ENCODE data around the gene ZMYM4. TPM values are rescaled to one million over a fixed set of nuclear protein-coding genes. Genes with fewer than 3 reads are reported as not detected.

The ZMYM4 gene
- total RNA-seq, 1 experiment from 2014 or later, result 66.0 TPM

DNA sequence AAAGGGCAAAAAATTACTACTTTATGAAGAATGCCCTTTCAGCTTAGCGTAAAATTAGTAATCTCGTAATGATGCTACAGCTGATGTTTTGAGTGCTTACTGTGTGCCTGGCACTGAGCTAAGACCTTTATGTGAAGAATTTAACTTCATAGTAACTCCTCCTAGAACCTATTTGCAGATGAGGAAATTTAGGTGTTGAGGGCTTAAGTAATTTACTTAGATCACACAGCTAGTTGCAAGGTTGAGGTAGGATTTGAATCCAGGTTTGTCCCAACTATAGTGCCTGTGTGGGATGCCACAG lies 1.4 kb downstream of the ZMYM4 start:
- H3K18ac ChIP-seq (ENCODE audit: insufficient read length, low read depth, low read length), result no peak overlapping the region
- H3K56ac ChIP-seq (ENCODE audit: insufficient read length, low read depth, low read length), result no peak overlapping the region
- H3K23me2 ChIP-seq (ENCODE audit: insufficient read length, low read depth, low read length, poor library complexity, severe bottlenecking), result peaks cover 6% of the 10 kb centered on the region
- H3K79me2 ChIP-seq (ENCODE audit: insufficient read depth, low read length), result peaks cover 31% of the 10 kb centered on the region; the same call in 1 of the 2 replicates
- no peak overlapping the region for H3K27ac ChIP-seq (ENCODE audit: insufficient read length, low read depth, low read length)
- no peak overlapping the region for H2BK15ac ChIP-seq (ENCODE audit: low read depth, low read length)
- peaks cover 0 to 4% of the 10 kb centered on the region in 2 experiments; a peak in 1 of 5 replicates for H3K9me3 Mint-ChIP-seq
- no peak overlapping the region for H4K91ac ChIP-seq (ENCODE audit: insufficient read length, low read depth, low read length)
- no peak overlapping the region for H3T11ph ChIP-seq (ENCODE audit: low read length)
- H4K5ac ChIP-seq (ENCODE audit: insufficient read length, low read depth, low read length), result no peak overlapping the region
- peaks cover 5% of the 10 kb centered on the region for H3K79me1 ChIP-seq (ENCODE audit: insufficient read depth, low read depth, low read length, poor library complexity, severe bottlenecking)
- no peak overlapping the region for H2AFZ ChIP-seq (ENCODE audit: low read length)
- no CpG with 5 or more reads among the region's 2 CpGs for WGBS (ENCODE audit: extremely low coverage, insufficient read length, low lambda C conversion rate)
- H2BK12ac ChIP-seq (ENCODE audit: insufficient read length, low read depth, low read length), result no peak overlapping the region
- peaks cover 8 to 20% of the 10 kb centered on the region in 2 experiments; a peak in 3 of 4 replicates for H3K4me1 Mint-ChIP-seq
- TF ChIP-seq, protein P1, sequence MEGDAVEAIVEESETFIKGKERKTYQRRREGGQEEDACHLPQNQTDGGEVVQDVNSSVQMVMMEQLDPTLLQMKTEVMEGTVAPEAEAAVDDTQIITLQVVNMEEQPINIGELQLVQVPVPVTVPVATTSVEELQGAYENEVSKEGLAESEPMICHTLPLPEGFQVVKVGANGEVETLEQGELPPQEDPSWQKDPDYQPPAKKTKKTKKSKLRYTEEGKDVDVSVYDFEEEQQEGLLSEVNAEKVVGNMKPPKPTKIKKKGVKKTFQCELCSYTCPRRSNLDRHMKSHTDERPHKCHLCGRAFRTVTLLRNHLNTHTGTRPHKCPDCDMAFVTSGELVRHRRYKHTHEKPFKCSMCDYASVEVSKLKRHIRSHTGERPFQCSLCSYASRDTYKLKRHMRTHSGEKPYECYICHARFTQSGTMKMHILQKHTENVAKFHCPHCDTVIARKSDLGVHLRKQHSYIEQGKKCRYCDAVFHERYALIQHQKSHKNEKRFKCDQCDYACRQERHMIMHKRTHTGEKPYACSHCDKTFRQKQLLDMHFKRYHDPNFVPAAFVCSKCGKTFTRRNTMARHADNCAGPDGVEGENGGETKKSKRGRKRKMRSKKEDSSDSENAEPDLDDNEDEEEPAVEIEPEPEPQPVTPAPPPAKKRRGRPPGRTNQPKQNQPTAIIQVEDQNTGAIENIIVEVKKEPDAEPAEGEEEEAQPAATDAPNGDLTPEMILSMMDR (conservative IDR thresholded peaks at IDR 0.05), result no peak
- H3K4me2 ChIP-seq (ENCODE audit: insufficient read depth, insufficient read length, low read length), result peak overlapping the region; percentile 98
- H4K20me1 ChIP-seq (ENCODE audit: control insufficient read depth, insufficient read depth, insufficient read length), result no peaks in the 10 kb centered on the region
- no peak overlapping the region for H4K8ac ChIP-seq (replicated peaks; ENCODE audit: insufficient read length, low read depth, low read length)
- H2AK5ac ChIP-seq (ENCODE audit: insufficient read length, low read length), result no peak overlapping the region
- H3K27me3 ChIP-seq (ENCODE audit: insufficient read depth, low read length), result no peaks in the 10 kb centered on the region
- H3K36me3 Mint-ChIP-seq (ENCODE audit: insufficient read depth in 1 of 3, low read depth in 3 of 3), result peaks cover 11 to 17% (median 16%) of the 10 kb centered on the region in 3 experiments; a peak in 6 of 7 replicates
- H3K27me3 Mint-ChIP-seq (ENCODE audit: low read depth), result no peaks in the 10 kb centered on the region
- no peak overlapping the region for H2BK20ac ChIP-seq (ENCODE audit: low read depth, low read length, poor library complexity, severe bottlenecking)
- DNase-seq, result no peak
- H3K4ac ChIP-seq (ENCODE audit: low read depth, low read length), result no peak overlapping the region
- no peak overlapping the region for H3K23ac ChIP-seq (ENCODE audit: insufficient read length, low read depth, low read length)
- H3K27ac Mint-ChIP-seq, result no peak overlapping the region; a peak in 1 of 7 replicates
- H3K4me1 ChIP-seq (ENCODE audit: insufficient read depth, low read length), result peaks cover 3% of the 10 kb centered on the region; the same call in 1 of the 2 replicates
- no peak overlapping the region for H2BK5ac ChIP-seq (ENCODE audit: insufficient read length, low read length)
- no peaks in the 10 kb centered on the region for H3K9me3 ChIP-seq (ENCODE audit: control insufficient read depth, low read depth, low read length)
- peak overlapping the region; percentile 86 to 94 for H3K4me3 Mint-ChIP-seq
- no peak overlapping the region for H3K9ac ChIP-seq (ENCODE audit: extremely low read depth, insufficient read length, low read length)
- no peak overlapping the region for H3K14ac ChIP-seq (ENCODE audit: insufficient read depth, low read length)
- H2BK120ac ChIP-seq (ENCODE audit: low read depth, low read length, poor library complexity, severe bottlenecking), result no peak overlapping the region

Data from H9 (cell line).